Heart right ventricle (tissue), 16 donors: ENCODE measurements around the gene KDM2A. TPM values are rescaled to one million over a fixed set of nuclear protein-coding genes. Genes with fewer than 3 reads are reported as not detected.
A peak's percentile ranks its signal among the peaks of the same experiment; 100 is the strongest.

Experiments
- ATAC-seq, 8 donors: fragments of 200-7000 bp; cut with Tn5 transposase; one replicate each; pipeline ENCODE4 v1.9.1; 2020; ENCODE audit warnings: mild to moderate bottlenecking in 8 of 8, moderate library complexity in 8 of 8, moderate number of reproducible peaks in 1 of 8
- DNase-seq, 2 donors: peaks; one replicate each; pipeline ENCODE4 v3.0.0-alpha.2; 2020
- H3K27ac ChIP-seq, 10 donors: fragments of 200-600 bp; sonication (generic) in 2 of 10; one replicate each; pipeline versions ENCODE4 v1.5.0 to v1.8.0; 2020 to 2022; ENCODE audit warnings: mild to moderate bottlenecking in 3 of 10
- H3K27me3 ChIP-seq, 7 donors: fragments of 200-600 bp; one replicate each; pipeline ENCODE4 v1.8.0; 2021 to 2022; ENCODE audit warnings: mild to moderate bottlenecking in 2 of 7
- H3K36me3 ChIP-seq, 9 donors: fragments of 200-600 bp; sonication (generic) in 1 of 9; one replicate each; pipeline versions ENCODE4 v1.5.0 to v1.8.0; 2020 to 2022; ENCODE audit warnings: mild to moderate bottlenecking in 2 of 9
- H3K4me1 ChIP-seq, 9 donors: fragments of 200-600 bp; sonication (generic) in 1 of 9; one replicate each; pipeline versions ENCODE4 v1.5.0 to v1.8.0; 2020 to 2022; ENCODE audit warnings: mild to moderate bottlenecking in 4 of 9
- H3K4me3 ChIP-seq, 10 donors: fragments of 200-600 bp; sonication (generic) in 2 of 10; one replicate each; pipeline versions ENCODE4 v1.5.0 to v1.8.0; 2020 to 2022; ENCODE audit warnings: mild to moderate bottlenecking in 7 of 10, moderate library complexity in 2 of 10
- H3K9me3 ChIP-seq, 11 donors: fragments of 200-600 bp in 10 of 11; sonication (generic) in 2 of 11; one replicate each; pipeline versions ENCODE4 v1.5.0 to v1.8.0; 2013 to 2022; ENCODE audit warnings: mild to moderate bottlenecking in 2 of 11, control low read depth in 1 of 11, moderate library complexity in 1 of 11
- CTCF ChIP-seq, 9 donors: fragments of 200-600 bp; sonication (generic) in 2 of 9; IDR thresholded peaks; one replicate each; pipeline versions ENCODE4 v1.5.0 to v1.8.0; 2021 to 2022; ENCODE audit warnings: antibody characterized with exemption in 9 of 9, mild to moderate bottlenecking in 5 of 9, moderate library complexity in 1 of 9
- WGBS, 2 donors: extraction: QIAGEN DNeasy Blood & Tissue Kit; methylation state at CpG; one replicate each; pipeline ENCODE4 v1.1.7; 2013; ENCODE audit warnings: inconsistent platforms in 1 of 2; 5-methylcytosine and 5-hydroxymethylcytosine counted together
- intact Hi-C, 10 donors: fragments of 100-400 bp; cut with DNase I; formaldehyde crosslinking; loops; one replicate each; pipeline versions ENCODE4 v1.11.1 to v1.14.2; 2022
- polyA plus RNA-seq, 2 donors: library from polyadenylated mRNA; stranded (reverse); fragments of 200-250 nt; gene quantifications; one replicate each; pipeline ENCODE4 v1.2.3, GENCODE V29; 2013
- total RNA-seq, 10 donors: library from RNA; stranded (reverse); fragmentation: NEBNext Ultra II Directional in 3 of 10; extraction: Animal tissue kit (Norgen Biotek cat#: 25700) in 3 of 10; gene quantifications; one replicate each; pipeline versions ENCODE4 v1.2.1 to v1.2.4, GENCODE V29; 2021 to 2023
- donor health status: Arrhythmogenic right ventricular cardiomyopathy.
- donor health status: ischemic (EF 13 %, LVEDD 7.1; RV severe dilation, severe dysfunction).
- donor health status: healthy with polysubstance abuse.
- donor health status: DM: no; HTN: yes; CAD: no.
- donor health status: DM: no; HTN: no; CAD: no.
- donor health status: ischemic (EF 25% LVEDD 6.9; RV normal size, moderate dysfunction).
- donor health status: ischemic (EF 25% LVEDD 5.7; RV mildly dilated, moderate dysfunction).
- donor health status: healthy.
- donor health status: DM: yes; HTN: yes; CAD: no.
- donor health status: Ischemic cardiomyopathy.
- donor health status: ischemic (EF 35%, LVEDD 5.7; RV mildly dilated, moderate dysfunction).
- donor health status: nonischemic (EF 11% LVEDD 7.7; RV severe dilation, severe dysfunction).
- donor health status: DM: yes; HTN: yes; CAD: no.
- donor health status: PGD.
- donor health status: ischemic (EF 29% LVEDD 5.4; RV normal size, mild dysfunction).
- donor health status: nonischemic (EF 23%, LVEDD 6.1; RV moderate dilation, normal function).

Gene KDM2A
- total and polyA plus RNA-seq, 12 donors: 16.5 to 45.7 (median 37.1) TPM

GRCh38 chr11:67264877-67265632, 146.0 kb downstream of the KDM2A start:
- Histone ChIP-seq H3K4me3 (no peak overlapping the region), H3K4me1 (peaks cover 23 to 69% (median 58%) of the 10 kb centered on the region in 9 donors), H3K9me3 (no peaks in the 10 kb centered on the region), H3K36me3 (peaks cover 0 to 21% (median 0%) of the 10 kb centered on the region in 9 donors), H3K27me3 (no peaks in the 10 kb centered on the region), H3K27ac (peak overlapping the region in 5 of 10 donors; percentile 66 to 82 (median 77))
- DNase-seq (no peak), ATAC-seq (no peak)
- WGBS, 2 donors: 94 to 95% methylated on average over 7 of the region's 7 CpGs
- no peak for TF ChIP-seq CTCF (IDR thresholded peaks at IDR 0.05)
- intact Hi-C loops: loop anchor here in 5 of 10 donors (2.0 to 10.0 kb wide), 5 partner anchors 37 to 120 kb away; partner anchors contain the start of gene SSH3 (in 2 of the 5)

- ATAC-seq (peak; percentile 51 to 76 (median 64)), DNase-seq (peak; percentile 70 to 89)
- no peaks in the 10 kb centered on the region for H3K9me3 ChIP-seq
- 12% methylated on average over 54 of the region's 54 CpGs for WGBS, 2 donors
- TF ChIP-seq CTCF (IDR thresholded peaks at IDR 0.05): peak; percentile 65 to 81 (median 77)
- peaks cover 25 to 76% (median 66%) of the 10 kb centered on the region in 9 donors for H3K4me1 ChIP-seq
- H3K36me3 ChIP-seq: peaks cover 0 to 23% (median 0%) of the 10 kb centered on the region in 9 donors
- peak overlapping the region in 9 of 10 donors; percentile 32 to 86 (median 76) for H3K27ac ChIP-seq
- H3K27me3 ChIP-seq: no peaks in the 10 kb centered on the region
- peak overlapping the region in 6 of 10 donors; percentile 22 to 38 (median 36) for H3K4me3 ChIP-seq
- intact Hi-C loops: loop anchor here in 9 of 10 donors (1.0 to 10.0 kb wide), 5 partner anchors 36 to 119 kb away; partner anchors contain the start of gene SSH3 (in 2 of the 9)
Observed at GRCh38 chr11:67265633-67266448, 146.8 kb downstream of the KDM2A start.

- intact Hi-C loops: loop anchor here in 9 of 10 donors (1.0 to 10.0 kb wide), 5 partner anchors 36 to 118 kb away; partner anchors contain the start of gene SSH3 (in 2 of the 9)
- H3K36me3 ChIP-seq: peaks cover 0 to 28% (median 0%) of the 10 kb centered on the region in 9 donors
- H3K4me3 ChIP-seq: peak within 1 kb of the TSS; percentile 75 to 98 (median 96)
- DNase-seq: peak in 1 of 2 donors; percentile 53
- WGBS, 2 donors: 0 to 1% methylated on average over 48 to 99 of the region's 103 CpGs
- no peaks in the 10 kb centered on the region for H3K27me3 ChIP-seq
- H3K27ac ChIP-seq: peak within 1 kb of the TSS; percentile 70 to 98 (median 91)
- ATAC-seq: peak in 1 of 8 donors; percentile 19
- no peak for TF ChIP-seq CTCF (IDR thresholded peaks at IDR 0.05)
- peaks cover 31 to 76% (median 67%) of the 10 kb centered on the region in 9 donors for H3K4me1 ChIP-seq
- no peaks in the 10 kb centered on the region for H3K9me3 ChIP-seq
Observed at GRCh38 chr11:67266449-67267187, 147.6 kb downstream of the KDM2A start, which contains the start of gene GRK2. TSS of gene GRK2 (plus strand) at chr11:67266473. CDS start at chr11:67266700, 227 bp downstream.
